Activated T-cell treated with anti-CD3 and anti-CD28 coated beads, Interleukin-2, amount 50 U/mL, for 48 hours (primary cell): ENCODE results near the gene PIBF1.
"Not testable (repeated sequence)": the region's sequence is repeated elsewhere in the genome, so short reads cannot be mapped to it uniquely, and the experiment has no call there.

Experiments used
- DNase-seq, 2 experiments: peaks; one replicate each; pipeline ENCODE4 v3.0.0-alpha.2; 2020

Gene PIBF1

GRCh38 chr13:72823724-72824123 lies 41.8 kb downstream of the PIBF1 start:
- no peak for DNase-seq

GRCh38 chr13:72834601-72835000 lies 52.7 kb downstream of the PIBF1 start:
- DNase-seq: no peak

GRCh38 chr13:72839831-72840426 lies 58.0 kb downstream of the PIBF1 start:
- DNase-seq: peak; percentile 40 to 52

GRCh38 chr13:72842991-72843390 lies 61.1 kb downstream of the PIBF1 start:
- DNase-seq: no peak

- DNase-seq: not testable (repeated sequence)
Observed at GRCh38 chr13:72845148-72845547, 63.2 kb downstream of the PIBF1 start.

- no peak for DNase-seq
Observed at GRCh38 chr13:72849571-72849970, 67.6 kb downstream of the PIBF1 start.

GRCh38 chr13:72850959-72851677 lies 69.2 kb downstream of the PIBF1 start:
- no peak for DNase-seq

GRCh38 chr13:72851678-72852014 lies 69.7 kb downstream of the PIBF1 start:
- DNase-seq: no peak

GRCh38 chr13:72852207-72852606 lies 70.3 kb downstream of the PIBF1 start:
- DNase-seq: no peak

GRCh38 chr13:72853000-72853399 lies 71.1 kb downstream of the PIBF1 start:
- no peak for DNase-seq

- no peak for DNase-seq
Observed at GRCh38 chr13:72864142-72865011, 82.4 kb downstream of the PIBF1 start.

GRCh38 chr13:72868229-72868628 lies 86.3 kb downstream of the PIBF1 start:
- no peak for DNase-seq

- DNase-seq: no peak
Observed at GRCh38 chr13:72875233-72875632, 93.3 kb downstream of the PIBF1 start.

GRCh38 chr13:72884101-72884500 lies 102.2 kb downstream of the PIBF1 start:
- DNase-seq: no peak

- no peak for DNase-seq
Observed at GRCh38 chr13:72886272-72887067, 104.5 kb downstream of the PIBF1 start.

- no peak for DNase-seq
Observed at GRCh38 chr13:72889495-72889894, 107.6 kb downstream of the PIBF1 start.

GRCh38 chr13:72890546-72890945 lies 108.6 kb downstream of the PIBF1 start:
- DNase-seq: no peak

GRCh38 chr13:72891423-72891822 lies 109.5 kb downstream of the PIBF1 start:
- no peak for DNase-seq

- DNase-seq: no peak
Observed at GRCh38 chr13:72896869-72897268, 114.9 kb downstream of the PIBF1 start.

GRCh38 chr13:72901546-72901945 lies 119.6 kb downstream of the PIBF1 start:
- not testable (repeated sequence) for DNase-seq

- DNase-seq: no peak
Observed at GRCh38 chr13:72908416-72908815, 126.5 kb downstream of the PIBF1 start.

- DNase-seq: no peak
Observed at GRCh38 chr13:72911981-72912380, 130.0 kb downstream of the PIBF1 start.

GRCh38 chr13:72920097-72920496 lies 138.2 kb downstream of the PIBF1 start:
- DNase-seq: no peak
